ENCODE measurements around the gene EIF4E2.

- TF ChIP-seq, protein P1, sequence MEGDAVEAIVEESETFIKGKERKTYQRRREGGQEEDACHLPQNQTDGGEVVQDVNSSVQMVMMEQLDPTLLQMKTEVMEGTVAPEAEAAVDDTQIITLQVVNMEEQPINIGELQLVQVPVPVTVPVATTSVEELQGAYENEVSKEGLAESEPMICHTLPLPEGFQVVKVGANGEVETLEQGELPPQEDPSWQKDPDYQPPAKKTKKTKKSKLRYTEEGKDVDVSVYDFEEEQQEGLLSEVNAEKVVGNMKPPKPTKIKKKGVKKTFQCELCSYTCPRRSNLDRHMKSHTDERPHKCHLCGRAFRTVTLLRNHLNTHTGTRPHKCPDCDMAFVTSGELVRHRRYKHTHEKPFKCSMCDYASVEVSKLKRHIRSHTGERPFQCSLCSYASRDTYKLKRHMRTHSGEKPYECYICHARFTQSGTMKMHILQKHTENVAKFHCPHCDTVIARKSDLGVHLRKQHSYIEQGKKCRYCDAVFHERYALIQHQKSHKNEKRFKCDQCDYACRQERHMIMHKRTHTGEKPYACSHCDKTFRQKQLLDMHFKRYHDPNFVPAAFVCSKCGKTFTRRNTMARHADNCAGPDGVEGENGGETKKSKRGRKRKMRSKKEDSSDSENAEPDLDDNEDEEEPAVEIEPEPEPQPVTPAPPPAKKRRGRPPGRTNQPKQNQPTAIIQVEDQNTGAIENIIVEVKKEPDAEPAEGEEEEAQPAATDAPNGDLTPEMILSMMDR (IDR thresholded peaks at IDR 0.05) = no peak
- no peak for TF ChIP-seq POLR2A (IDR thresholded peaks at IDR 0.05)
- TF ChIP-seq EP300 (IDR thresholded peaks at IDR 0.05) = no peak
Measured at GRCh38 chr2:232529806-232530547, 20.5 kb upstream of the EIF4E2 start.

All from ovary (tissue), 3 donors.